Bone marrow (tissue), 2 donors: Measurements from ENCODE around the gene TBC1D7.
"Not testable (repeated sequence)": the region's sequence is repeated elsewhere in the genome, so short reads cannot be mapped to it uniquely, and the experiment has no call there.

Experiments used
- DNase-seq, 2 donors: peaks; one replicate each; lab custom pipeline; 2025; lab: John Stamatoyannopoulos, UW

Gene TBC1D7

DNA sequence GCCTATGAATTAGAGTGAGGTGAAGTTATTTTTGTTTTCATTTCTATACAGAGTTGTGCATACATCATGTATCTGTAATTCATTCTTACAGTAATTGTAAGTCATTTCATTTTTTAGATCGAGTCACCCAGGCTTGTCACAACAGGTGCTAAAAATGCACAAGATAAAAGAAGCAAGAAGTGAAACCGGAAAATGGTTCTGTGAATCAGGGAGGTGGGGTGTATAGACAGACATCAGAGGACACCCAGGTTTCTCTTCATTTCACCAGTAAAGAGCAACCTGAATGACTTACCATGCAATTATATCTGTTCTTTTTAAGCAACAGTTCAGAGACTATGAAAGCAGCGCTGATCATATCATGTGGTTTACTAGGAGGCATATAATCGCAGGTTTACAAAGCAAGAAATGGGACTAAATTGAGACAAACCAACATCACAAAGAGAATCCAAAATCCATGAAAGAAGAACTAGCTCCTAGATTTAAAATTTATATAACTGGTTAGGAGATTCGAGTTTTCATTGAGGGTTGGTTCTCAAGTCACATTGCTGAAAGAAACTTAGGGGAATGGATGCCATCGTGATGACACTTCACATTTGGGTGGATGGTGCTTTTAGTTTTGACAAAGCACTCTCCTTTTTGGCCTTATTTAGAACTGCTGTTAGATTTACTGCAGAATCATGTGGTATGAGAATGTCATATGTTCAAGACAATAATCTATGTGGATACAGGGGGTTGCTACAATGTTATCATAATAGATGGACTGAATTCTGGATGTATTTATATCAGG lies 27.9 kb upstream of the TBC1D7 start:
- DNase-seq = no peak

DNA sequence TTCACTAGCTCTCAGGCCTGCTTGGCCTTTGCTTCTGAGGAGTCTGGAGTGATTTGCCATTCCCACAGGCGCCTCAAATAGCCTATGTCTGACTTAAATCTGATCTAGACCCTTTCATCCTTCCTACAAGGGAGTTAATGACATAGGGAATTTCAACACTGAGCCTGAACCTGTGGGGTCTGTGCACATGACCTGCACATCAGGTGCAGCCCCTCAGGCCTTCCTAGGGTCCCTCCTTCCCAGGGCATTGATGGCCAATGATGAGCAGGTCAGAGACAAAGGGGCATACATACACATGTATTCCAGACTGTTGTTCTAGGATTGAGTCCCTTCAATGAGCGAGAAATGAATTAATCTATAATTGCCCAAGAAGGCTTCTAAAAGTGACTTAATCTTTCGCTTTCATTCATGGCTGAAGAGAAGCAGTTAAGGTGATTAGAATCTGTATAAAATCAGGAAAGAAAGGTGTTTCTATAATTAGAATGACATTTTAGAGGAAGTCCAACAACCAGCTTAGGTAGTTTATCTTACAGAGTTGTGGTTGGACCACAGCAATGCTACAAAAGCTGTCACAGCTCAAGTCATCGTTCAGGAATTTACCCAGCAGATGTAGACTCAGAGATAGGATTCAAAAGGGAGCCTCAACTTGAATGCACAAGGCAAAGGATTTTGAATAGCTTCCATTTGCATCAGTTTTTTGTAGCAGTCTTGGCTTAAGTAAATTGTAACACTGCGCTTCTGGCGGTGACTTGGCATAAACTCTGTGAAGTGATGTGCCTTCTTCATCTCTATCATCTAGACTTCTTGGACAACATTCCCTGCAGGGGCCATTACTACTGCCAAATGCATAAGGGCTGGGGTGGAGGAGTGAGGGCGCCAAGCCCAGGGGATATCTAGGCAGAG lies 27.0 kb upstream of the TBC1D7 start:
- DNase-seq = no peak

DNA sequence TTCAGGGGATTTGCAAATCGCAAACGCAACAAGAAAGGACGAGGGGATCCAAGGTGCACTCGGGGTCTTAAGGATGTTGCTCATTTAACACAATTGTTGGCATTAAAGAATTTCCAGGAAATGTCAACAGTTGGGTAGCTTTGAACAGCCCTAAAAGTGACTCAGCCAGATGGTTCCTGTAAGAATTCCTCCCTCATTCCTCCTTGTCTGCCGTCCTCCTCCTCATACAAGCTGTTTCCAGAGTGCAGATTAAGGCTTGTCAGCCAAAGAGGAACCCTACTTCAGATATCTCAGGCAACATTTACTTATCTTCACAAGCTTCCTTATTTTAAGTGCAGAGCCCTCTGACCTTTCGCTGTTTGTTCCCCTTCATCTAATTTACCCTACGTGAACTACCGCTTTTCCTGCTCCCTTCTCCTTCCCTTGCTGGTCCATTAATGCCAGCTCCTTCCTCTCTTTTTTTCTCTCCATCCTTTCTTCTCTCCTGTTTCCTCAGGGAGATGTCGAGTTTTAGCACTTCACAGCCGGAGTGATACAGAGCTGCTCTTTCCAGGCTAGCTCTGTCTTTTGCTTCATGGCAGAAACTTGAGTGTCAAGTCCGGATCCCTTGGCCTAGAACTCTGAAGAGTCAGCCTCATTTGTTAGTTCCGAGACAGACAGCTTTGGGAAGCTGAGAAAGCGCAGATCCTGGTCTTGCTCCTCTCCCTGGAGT lies 26.1 kb upstream of the TBC1D7 start:
- peak in 1 of 2 donors; percentile 79 for DNase-seq

DNA sequence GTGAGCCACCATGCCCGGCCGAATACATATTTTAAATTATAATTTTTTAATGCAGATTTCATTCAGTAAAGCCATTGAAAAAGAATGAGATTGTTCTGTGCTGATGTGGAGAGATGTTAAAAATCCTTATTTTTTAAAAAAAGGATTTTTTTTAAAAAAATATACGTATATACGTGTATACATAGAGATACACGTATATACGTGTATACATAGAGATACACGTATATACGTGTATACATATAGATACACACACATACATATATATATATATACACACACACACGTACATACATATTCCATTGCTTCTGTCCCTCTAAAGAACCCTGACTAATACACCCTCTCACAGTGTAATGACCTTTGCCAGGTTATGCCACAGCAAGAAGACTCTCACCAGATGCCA lies 23.8 kb upstream of the TBC1D7 start:
- DNase-seq = no peak

DNA sequence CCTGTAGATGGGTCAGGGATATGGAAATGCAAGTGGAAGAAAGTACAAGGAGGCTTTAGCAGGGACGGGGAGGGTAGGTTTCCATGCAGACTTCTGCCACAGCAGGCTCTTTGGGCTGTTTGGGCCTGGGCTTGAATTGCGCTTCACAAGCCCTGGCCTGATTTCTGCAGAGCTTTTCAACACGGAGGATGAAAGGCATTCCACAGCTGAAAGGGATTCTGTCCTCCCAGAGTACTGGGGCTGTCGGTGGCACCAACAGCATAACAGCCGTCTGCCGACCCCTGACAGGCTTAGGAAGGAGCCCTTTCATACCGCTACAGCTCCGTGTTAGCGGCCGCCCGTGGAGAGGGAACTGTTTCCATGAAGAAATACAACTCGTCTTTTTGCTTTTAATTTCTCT lies 22.9 kb upstream of the TBC1D7 start:
- no peak for DNase-seq

DNA sequence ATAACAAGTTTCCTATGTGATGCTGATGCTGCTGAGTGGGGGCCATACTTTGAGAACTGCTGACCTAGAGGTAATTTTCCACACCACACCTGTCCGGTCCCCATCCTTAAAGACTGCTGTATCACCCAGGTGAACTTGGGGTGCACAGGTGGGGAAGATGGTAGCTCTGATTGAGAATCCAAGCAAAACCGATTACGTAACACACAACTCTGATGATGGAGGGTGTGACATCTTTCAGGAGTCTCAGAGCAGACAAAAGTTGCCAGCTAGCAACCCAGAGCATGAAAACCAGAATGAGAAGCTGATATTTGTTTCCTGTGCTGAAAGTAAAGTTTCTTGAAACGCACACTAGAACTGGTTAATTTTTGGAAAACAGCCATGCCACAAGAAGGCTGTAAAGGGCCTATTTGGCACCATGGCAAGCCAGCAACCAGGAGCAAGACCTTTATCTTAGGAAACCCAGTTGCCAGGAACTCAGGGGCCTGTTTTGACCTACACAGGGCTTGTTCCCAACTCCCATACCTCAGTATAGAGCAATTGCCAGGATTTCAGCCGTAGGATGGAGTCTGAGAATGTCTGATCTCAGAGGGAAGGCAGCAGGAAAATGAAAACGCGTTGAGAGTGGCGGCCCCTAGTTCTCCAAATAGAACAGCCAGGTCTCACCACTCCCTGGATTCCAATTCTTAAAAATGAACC lies 21.6 kb upstream of the TBC1D7 start:
- DNase-seq = no peak

DNA sequence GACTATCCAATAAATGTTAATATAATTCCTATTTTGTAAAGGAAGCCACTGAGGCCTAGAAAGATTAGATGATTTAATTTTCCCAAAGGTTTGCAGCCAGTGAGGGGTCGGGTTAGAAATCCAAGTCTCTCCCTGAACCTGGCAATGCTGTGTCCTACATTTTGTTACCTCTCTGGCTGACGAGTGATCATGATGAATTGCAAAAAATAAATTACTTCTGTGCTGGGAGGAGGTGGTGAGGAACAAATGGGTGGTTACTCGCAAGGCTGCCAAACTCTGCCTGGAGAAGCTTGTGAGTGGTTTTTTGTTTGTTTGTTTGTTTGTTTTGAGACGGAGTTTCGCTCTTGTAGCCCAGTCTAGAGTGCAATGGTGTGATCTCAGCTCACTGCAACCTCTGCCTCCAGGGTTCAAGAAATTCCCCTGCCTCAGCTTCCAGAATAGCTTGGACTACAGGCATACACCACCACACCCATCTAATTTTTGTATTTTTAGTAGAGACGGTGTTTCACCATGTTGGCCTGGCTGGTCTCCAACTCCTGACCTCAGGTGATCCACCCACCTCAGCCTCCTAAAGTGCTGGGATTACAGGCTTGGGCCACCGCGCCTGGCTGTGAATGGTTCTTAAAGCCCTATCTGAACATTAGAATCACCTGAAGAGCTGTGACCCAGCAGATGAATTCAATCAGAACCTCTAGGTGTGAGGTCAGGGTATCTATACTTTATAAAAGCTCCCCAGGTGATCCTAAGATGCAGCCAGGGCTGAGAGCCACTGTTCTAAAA lies 20.2 kb upstream of the TBC1D7 start:
- DNase-seq = no peak

DNA sequence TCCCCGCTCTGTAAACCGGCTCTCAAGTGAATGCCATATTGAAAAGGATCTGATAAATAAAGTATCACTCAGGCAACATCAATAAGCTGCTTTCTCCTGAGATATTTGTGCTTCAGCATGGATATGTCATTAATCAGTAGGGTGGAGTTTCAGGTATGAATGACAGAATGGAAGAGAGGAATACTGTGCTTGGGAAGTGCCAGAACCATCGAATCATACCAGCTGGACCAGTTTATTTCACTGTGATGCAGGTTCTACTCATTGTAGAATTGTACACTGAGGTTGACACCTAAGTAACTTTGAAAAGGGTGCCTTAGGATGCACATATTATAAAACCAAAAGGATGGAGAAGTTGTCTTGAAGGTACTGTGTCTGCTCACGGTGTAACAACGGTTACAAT lies 17.9 kb upstream of the TBC1D7 start:
- no peak for DNase-seq

DNA sequence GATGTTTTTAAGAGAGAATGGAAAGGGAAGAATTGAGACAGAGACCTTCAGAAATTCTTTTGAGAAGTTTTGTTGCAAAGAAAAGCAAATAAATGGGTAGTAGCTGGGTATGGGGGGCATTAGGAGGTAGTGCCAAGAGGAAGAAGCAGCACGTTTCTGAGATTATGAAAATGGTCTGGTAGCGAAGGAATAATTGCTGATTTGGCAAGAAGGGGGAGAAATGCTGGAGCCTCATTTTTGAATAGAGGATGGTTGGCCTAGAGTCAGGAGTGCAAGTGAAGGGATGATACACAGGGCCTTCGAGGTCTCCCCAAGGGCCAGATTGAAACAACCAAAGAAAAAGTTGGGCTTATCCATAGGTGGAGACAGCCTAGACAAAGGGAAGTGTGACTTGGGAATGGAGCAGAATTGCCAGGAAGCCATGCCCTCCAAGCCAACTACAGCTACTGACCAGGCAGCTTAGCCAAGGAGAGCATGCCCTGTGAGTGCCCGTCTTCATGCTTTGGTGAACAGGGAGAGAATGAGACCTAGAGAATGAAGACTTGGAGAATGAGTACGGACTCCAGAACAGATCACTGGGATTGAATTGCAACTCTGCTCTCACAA lies 14.2 kb upstream of the TBC1D7 start:
- no peak for DNase-seq

DNA sequence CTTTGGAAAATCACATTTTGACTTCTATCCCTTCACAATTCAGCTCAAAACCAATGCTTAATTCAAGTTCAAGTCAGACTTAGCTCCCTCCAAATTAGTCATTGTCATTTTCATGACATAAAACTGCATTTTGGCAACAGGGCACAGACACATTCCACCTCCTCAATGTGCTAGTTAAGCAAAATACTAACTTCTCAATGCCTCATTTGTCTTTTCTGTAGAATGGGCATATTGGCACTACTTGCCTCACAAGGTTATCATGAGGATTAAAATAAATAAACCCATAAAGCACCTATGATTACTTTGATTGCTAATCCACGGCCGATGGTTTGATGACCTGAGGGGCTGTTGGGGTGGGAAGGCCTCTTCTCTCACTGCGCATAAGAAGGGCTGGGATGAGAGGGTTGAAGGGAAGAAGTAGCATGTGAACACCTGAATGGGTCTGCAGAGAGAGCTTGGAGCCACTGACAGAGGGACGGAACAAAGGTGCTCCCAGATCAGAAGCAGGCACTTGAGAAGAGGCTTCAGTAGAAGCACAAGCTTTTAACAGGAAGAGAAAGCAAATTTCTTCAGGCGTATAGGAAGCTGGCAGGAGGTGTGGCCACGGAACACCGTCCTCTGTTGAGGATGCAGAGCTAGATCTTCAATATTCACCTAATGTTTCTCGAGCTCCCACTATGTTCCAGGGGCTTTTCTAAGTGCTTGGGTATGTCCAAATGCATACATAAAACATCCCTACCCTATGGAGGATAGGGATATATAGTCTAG lies 11.7 kb upstream of the TBC1D7 start:
- DNase-seq = no peak

DNA sequence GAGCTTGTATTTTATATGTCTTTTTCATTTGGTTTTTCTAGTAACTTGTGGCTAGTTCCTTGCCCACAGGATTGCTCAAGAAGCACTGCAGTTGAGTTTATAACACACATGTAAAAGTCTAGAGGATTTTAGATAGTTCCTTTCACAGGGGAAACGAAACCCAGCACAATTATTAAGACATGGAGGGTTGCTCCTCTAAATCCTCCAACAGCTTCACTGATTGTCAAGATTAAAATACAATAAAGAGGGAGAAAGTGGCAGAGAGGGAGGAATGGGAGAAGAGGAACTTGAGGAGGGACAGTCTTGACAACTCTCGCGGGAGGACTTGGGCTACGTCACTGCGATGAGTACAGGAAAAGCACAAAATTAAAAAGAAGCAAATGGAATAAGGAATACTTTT lies 9.7 kb upstream of the TBC1D7 start:
- peak in 1 of 2 donors; percentile 24 for DNase-seq

DNA sequence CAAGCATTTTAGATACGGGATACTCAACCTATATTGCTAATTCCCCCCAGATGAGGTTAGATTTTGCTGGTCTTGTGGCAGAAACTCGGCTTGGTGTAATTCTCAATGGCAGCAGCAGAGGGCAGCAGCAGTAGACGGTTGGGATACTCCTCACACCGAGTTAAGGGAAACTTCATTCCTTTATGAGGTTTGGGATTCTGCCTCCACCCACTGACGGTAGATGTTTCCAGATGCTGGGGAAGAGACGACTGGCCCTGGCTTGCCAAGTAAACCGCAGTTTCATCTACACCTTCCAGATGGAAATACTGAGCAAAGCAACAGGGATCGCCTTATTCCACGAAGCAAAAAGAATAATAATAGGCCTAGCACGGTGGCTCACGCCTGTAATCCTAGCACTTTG lies 8.2 kb upstream of the TBC1D7 start:
- peak; percentile 43 to 57 for DNase-seq

DNA sequence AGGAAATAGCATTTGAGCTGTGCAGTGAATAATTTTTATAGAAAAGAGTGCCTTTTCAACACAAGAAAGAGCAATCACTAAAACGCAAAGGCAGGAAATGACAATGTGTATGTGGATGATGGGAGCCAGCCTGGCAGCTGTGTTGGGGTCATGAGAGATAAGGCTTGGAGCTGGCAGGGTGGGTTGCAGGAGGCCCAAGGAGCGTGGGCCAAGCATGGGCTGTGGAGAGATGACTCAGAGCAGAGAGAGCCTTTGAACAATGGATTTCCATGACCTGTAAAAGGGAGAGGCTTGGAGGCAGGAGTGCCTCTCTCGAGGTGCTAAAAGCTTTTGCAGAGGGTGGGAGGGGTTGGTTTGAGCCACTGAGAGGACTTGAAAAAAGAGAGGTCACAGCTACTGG lies 6.6 kb upstream of the TBC1D7 start:
- DNase-seq = peak in 1 of 2 donors; percentile 56

DNA sequence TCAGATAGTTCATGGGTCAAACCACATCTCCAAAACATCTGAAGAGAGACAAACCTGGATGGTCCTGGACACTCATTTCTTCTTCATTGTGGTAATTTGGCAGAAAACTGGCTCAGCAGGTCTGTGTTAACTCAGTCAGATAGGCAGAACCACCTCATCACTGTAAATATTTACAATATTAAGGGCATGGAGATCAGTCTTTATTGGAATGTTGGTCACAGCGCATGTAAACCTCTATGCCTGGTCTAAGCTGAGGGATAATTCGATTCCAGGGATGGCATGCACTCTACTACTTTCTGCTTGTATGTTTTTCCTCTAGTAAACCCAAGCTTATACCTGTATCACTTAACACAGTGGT lies 4.0 kb upstream of the TBC1D7 start:
- no peak for DNase-seq

DNA sequence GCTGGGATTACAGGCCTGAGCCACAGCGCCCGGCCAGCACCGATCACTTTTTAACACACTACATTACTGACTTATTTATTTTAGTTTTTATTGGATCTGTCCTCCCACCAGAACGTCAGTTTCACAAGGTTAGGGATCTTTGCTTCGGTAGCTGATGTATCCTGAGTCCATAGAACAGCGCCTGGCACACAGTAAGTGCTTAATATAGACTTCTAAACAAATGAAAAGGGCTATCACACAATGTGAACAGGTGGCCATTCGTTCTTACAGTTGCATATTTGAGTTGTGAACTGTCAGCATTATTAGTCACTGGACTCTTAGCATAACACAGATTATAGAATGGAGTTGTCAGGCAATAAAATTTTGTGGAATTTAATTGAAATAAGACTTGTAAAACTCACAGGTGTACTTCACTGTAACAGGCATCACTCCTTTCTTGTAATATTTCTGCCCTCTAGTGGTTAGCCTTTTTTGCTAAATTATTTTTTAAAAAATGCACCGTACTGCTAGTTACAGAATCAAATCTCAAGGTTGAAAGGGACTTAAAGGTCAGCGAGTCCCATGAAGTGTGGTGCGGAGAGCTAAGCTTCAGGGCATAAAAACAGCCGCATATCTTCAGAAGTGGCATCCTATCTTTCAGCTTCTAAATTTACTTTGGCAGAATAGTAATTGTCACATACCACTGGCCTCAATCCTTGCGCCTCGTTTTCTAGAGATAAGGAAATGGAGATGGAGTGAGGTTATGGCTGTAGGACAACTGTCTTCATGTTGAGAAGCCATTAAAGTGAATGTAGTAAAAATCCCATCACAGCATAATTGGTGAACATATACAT lies 3.4 kb upstream of the TBC1D7 start:
- peak in 1 of 2 donors; percentile 39 for DNase-seq

DNA sequence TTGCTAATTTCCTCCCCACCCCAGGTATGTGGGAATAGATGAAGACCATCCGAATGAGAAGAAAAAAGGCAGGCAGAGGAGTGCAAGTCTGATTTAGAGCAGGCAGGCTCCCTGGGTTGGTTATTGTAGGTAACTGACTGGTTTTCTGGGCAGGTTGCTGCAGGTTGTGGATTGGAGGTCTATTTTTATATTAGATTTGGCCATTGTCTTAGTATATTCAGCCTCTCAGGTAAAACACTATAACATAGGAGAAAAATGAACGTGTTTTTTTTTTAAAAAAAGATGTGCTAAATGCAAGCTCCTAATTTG lies 492 bp upstream of the TBC1D7 start:
- DNase-seq = no peak

DNA sequence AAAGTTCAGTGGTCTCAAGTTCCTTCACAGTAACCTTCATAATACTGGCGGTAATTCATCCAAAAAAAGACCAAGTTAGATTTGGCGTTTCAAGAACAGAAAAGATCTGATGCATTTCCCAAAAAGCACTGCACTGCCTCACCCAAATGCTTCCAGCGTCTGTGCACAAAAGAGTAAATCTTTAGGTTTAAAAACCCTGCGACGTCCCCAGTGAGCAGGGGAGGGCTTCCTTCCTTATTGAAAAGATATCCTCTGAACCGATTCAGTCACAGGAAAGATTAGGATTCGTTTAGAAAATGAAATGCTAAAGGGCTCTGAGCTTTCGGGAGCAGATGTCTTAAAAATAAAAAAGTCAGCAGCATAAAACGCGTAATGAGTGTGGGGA lies 654 bp downstream of the TBC1D7 start:
- DNase-seq = peak in 1 of 2 donors; percentile 16

DNA sequence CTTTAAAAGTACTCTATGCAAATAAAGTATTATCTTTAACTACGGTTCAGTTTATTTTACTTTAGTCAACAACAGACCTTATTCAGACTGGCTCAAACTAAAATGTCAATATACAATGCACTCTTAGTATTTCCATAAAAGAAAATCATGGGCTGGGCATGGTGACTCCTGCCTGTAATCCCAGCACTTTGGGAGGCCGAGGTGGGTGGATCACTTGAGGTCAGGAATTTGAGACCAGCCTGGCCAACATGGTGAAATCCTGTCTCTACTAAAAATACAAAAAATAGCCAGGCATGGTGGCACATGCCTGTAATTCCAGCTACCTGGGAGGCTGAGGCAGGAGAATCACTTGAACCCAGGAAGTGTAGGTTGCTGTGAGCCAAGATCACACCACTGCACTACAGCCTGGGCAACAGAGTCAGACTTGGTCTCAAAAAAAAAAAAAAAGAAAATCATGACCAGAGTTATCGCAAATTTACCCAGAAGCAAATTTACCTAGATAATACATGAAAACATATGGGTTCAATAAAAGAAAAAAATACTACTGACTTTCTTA lies 2.2 kb downstream of the TBC1D7 start:
- not testable (repeated sequence) for DNase-seq
